ENCODE measurements around the gene ZGPAT.
"Not testable (repeated sequence)": the region's sequence is repeated elsewhere in the genome, so short reads cannot be mapped to it uniquely, and the experiment has no call there.

ZGPAT gene

DNA sequence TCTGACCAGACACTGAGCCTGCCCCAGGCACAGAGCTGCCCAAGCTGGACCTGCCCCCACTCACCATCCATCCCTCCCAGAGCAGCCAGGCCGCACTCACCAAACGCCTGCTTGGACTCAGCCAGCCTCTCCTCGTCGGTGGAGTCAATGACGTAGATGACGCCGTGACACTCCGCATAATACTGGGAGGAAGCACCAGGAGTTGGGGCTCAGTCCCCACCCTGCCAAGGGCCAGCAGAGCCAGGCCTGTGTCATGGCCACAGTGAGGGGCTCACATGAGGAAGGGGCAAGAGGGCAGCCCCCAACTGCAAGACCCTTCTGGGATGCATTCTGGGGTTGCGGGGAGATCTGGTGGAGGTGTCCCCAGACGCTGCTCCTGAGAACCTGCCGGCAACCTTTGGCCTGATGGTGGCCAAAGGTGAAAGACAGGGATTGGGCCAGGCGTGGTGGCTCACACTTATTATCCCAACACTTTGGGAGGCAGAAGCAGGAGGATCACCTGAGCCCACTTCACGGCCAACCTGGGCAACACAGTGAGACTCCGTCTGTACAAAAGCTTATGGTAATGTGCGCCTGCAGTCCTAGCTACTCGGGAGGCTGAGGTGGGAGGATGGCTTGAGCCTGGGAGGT is 5.7 kb upstream of the ZGPAT start:
- no peak for DNase-seq (ENCODE audit: extremely low read depth in 1 of 2, low read depth in 1 of 2)

DNA sequence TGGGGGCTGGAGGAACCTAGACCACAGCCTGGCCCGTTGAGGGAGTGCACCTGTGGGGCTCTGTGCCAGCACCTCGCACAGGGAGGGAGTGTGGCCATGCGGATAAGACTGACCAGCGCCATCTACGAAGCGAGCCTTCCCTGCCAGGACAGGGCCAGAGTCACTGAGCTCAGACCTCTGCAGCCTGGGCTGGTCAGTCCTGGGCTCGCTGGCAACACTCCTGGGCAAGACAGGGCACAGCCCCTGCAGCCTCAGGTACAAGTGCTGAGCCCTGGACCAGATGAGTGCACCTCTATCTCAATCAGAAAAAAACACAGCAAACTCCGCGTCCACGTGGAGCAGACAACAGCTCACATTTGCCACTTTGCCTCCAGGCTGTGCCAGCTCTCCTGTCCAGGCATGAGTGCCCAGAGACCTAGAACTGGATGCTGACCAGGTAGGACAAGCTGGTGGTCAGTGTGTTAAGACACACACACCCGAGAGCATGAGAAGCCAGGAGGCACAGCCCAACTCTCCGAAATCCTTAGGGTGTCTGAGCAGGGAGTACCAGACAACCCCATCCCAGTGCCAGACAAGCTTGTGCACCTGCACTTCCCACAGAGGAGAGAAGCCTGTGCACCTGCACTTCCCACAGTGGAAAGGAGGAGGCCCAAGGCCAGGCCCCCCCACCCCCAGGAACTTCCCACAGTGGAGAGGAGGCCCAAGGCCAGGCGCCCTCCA is 4.9 kb upstream of the ZGPAT start:
- no peak for DNase-seq (ENCODE audit: extremely low read depth in 1 of 2, low read depth in 1 of 2)

GRCh38 chr20:63703471-63703975 is 4.3 kb upstream of the ZGPAT start:
- DNase-seq (ENCODE audit: extremely low read depth in 1 of 2, low read depth in 1 of 2), result no peak

DNA sequence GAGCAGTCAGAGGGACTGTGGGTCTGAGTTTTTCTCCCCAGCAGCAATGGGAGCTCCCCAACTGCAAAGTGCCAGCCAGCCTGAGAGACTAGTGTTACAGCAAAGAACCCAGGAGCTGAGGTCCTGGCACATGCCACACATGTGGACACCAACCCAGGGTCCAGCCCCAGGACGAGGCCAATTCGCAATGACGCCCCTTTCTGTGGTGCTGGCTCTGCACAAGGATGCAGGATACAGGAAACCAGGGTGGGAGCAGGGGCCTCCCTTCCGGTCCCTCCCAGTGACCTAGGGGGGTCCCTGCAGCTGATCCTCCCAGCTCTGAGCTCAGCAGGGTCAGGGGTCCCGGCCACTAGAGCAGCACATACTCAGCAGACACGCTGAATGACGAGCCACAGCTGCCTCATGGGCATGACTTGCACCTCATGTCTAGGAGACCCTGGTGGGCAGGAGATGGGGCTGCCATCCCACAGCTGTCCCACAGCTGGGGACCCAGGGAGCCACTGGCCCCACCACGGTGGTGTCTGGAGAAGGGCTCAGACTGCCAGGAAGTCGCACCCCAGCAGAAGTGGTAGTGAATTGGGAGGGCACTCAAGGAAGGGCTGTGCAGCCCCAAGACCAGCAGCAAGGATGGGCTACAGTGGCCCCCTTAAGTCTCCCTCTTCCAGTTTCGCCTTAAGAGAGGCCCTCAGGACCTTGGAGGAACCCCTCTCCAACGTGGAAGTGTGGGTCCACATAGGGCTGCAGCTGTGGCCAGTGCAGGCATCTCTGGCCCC is 3.7 kb upstream of the ZGPAT start:
- DNase-seq (ENCODE audit: extremely low read depth in 1 of 2, low read depth in 1 of 2), result no peak

GRCh38 chr20:63704749-63705117 is 3.1 kb upstream of the ZGPAT start:
- DNase-seq (ENCODE audit: extremely low read depth in 1 of 2, low read depth in 1 of 2), result no peak

DNA sequence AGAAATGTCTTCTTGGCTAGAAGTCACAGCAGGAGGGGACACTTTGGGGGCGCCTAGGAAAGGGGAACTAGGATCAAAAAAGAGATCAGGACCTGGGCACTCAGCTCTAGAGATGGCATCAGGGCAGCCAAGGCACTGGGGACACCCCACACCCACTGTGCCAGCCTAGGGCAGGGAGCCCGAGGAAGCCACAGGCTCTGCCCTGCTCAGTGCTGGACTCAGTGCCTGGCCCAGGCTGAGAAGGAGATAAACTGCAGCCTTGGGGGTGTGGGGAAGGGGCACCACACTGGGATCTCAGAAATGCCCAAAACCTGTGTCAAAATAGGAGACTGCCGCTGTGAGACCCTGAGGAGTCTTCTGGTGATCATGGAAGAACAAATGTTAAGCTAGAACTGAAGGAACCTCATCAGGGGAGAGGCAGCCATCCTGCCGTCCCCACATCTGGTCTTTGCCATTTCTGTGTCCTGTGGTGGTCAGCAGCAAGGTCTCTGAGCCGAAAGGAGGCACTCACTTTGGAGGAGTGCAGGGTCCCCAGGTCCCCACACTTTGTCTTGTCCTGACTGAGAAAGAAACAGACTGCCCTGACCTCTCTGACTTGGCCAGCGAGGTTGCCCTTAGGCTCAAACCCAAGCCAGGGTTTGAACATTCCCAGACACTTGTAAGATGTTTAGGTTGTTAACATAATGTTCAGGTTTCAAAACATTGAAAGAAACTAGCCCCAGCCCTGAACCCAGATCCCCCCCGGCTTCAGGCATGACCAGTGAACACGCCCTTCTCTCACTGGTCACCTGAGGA is 2.4 kb upstream of the ZGPAT start:
- DNase-seq (ENCODE audit: extremely low read depth in 1 of 2, low read depth in 1 of 2), result no peak

DNA sequence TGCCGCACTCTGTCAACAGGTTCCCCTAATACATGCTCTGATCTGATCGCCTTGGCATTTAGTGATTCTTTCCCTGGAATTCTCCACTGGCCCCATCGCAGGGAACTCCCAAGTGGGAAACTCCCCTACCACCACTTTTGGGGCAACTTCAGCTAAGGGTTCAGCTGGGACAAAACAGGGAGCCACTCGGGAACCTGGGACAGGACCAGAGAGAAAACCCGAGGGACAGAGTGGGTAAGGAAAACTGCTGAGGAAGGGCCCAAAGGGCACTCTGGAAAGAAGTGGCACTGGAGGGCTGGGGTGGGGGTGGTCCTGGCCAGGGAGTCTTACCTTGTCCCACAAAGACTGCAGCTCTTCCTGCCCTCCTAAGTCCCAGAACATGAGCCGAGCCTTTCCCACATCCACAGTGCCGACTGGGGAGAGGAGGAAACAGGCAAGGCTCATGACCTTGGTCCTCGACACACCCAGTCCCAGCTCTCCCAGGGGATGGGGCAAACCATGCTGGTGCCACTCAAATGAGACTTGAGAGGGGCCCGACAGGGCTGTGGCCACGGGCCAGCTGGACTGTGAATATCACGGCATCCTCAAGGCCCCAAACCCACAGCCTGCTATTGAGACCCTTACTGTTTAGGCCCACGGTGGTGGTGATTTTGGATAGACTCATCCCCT is 1.7 kb upstream of the ZGPAT start:
- no peak for DNase-seq (ENCODE audit: extremely low read depth in 1 of 2, low read depth in 1 of 2)

- peak; percentile 40 to 43 for DNase-seq (ENCODE audit: extremely low read depth in 1 of 2, low read depth in 1 of 2)
These were observed 834 bp upstream of the ZGPAT start for GRCh38 chr20:63706852-63707557.

- no peak for DNase-seq (ENCODE audit: extremely low read depth in 1 of 2, low read depth in 1 of 2)
These were observed 686 bp downstream of the ZGPAT start for GRCh38 chr20:63708301-63709148.

DNA sequence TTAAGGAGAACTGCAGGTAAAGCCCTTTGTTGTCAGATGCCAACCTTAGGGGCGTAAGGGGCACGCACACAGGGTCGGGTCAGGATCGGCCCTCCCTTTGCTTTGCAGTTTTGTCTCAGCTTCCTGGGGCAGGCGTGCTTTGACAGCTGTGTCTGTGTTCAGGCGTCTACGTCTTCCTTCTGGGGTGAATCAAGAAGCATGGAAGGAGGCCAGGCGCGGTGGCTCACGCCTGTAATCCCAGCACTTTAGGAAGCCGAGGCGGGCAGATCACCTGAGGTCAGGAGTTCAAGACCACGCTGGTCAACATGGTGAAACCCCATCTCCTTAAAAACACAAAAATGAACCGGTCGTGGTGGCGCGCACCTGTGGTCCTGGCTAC is 1.3 kb downstream of the ZGPAT start:
- no peak for DNase-seq (ENCODE audit: extremely low read depth in 1 of 2, low read depth in 1 of 2)

DNA sequence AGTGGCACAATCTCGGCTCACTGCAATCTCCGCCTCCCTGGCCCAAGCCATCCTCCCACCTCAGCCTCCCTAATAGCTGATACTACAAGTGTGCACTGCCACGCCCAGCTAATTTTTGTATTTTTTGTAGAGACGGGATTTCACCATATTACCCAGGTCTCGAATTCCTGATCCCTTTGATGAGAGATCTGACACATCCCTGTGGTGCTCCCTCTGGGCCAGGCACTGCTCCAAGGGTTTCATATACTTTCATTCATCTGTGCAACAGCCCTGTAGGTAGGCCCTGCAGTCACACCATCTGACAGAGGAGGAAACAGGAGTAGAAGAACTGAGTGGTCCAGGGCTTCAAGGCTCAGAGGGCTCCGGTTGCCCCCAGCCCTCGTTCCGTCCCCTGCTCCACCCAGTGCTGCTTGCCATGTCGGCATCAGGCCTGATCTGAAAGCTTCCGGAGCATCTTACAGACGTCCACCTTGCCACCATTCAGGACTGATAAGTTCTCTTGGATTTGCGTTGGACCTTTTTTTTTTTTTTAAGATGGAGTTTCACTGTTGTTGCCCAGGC is 3.3 kb downstream of the ZGPAT start:
- DNase-seq (ENCODE audit: extremely low read depth in 1 of 2, low read depth in 1 of 2), result no peak

- DNase-seq (ENCODE audit: extremely low read depth in 1 of 2, low read depth in 1 of 2), result no peak
These were observed 4.4 kb downstream of the ZGPAT start for GRCh38 chr20:63712191-63712590.

DNA sequence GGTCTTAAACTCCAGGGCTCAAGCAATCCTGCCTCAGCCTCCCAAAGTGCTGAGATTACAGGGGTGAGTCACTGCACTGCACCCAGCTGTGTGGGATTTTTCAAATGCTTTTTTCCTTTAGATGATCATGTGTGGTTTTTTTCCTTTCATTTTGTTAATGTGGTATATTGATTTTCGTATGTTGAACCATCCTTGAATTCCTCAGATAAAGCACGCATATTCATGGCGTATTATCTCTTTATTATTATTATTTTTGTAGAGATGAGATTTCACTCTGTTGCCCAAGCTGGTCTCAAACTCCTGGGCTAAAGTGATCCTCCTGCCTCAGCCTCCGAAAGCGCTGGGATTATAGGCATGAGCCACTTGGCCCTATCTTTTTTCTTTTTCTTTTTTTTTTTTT is 7.0 kb downstream of the ZGPAT start:
- no peak for DNase-seq (ENCODE audit: extremely low read depth in 1 of 2, low read depth in 1 of 2)

DNA sequence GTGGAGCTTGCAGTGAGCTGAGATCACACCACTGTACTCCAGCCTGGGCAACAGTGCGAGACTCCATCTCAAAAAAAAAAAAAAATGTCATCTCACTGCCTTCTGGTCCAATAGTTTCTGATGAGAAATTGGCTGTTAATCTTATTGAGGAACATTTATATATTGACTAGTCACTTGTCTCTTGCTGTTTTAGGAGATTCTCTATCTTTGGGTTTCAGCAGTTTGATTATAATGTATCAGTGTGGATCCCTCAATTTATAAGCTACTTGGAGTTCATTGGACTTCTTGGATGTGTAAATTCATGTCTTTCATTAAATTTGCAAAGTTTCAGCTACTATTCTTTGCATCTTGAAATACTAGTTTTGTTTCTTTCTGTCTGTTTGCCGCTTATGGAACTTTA is 11.2 kb downstream of the ZGPAT start:
- no peak for DNase-seq (ENCODE audit: extremely low read depth in 1 of 2, low read depth in 1 of 2)

DNA sequence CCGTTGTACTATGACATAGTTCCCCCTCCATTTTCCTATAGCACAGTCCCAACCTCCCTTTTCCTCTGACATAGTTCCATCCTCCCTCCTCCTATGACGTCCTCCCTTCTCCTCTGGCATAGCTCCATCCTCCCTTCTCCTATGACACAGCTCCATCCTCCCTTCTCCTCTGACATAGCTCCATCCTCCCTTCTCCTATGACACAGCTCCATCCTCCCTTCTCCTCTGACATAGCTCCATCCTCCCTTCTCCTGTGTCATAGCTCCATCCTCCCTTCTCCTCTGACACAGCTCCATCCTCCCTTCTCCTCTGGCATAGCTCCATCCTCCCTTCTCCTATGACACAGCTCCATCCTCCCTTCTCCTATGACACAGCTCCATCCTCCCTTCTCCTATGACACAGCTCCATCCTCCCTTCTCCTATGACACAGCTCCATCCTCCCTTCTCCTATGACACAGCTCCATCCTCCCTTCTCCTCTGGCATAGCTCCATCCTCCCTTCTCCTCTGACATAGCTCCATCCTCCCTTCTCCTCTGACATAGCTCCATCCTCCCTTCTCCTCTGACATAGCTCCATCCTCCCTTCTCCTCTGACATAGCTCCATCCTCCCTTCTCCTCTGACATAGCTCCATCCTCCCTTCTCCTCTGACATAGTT is 15.3 kb downstream of the ZGPAT start:
- DNase-seq (ENCODE audit: extremely low read depth in 1 of 2, low read depth in 1 of 2), result not testable (repeated sequence)

DNA sequence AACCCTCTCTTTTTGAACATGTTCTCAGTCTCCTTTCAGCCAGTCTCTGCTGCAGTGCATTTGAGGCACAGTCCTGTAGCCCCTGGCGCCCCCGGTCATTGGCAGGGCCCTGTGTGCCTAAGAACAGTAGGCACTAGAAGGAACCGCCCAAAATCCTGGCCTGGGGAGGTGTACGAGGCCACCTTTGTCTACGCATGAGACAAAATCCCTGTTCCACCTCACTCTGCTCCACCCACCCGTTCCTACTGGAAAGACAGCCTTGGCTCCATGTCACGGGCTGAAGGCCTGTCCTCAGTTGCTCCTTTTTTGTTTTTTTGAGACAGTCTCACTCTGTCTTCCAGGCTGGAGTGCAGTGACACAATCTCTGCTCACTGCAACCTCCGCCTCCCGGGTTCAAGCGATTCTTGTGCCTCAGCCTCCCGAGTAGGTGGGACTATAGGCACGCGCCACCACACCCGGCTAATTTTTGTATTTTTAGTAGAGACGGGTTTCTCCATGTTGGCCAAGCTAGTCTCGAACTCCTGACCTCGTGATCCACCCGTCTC is 22.4 kb downstream of the ZGPAT start:
- not testable (repeated sequence) for DNase-seq (ENCODE audit: extremely low read depth in 1 of 2, low read depth in 1 of 2)

- DNase-seq (ENCODE audit: extremely low read depth in 1 of 2, low read depth in 1 of 2), result no peak
These were observed 23.6 kb downstream of the ZGPAT start for GRCh38 chr20:63731410-63731809.
